ENCODE measurements around the gene UVRAG.

Gene UVRAG

GRCh38 chr11:76148231-76148630 is 333.2 kb downstream of the UVRAG start:
- H3K27ac ChIP-seq = no peak overlapping the region
- H3K4me3 ChIP-seq = no peak overlapping the region

- Histone ChIP-seq H3K27ac (no peak overlapping the region), H3K4me3 (no peak overlapping the region)
These were observed 334.1 kb downstream of the UVRAG start for GRCh38 chr11:76148941-76149613.

- no peak overlapping the region for H3K27ac ChIP-seq
- no peak overlapping the region for H3K4me3 ChIP-seq
These were observed 334.7 kb downstream of the UVRAG start for GRCh38 chr11:76149713-76150112.

GRCh38 chr11:76150141-76150540 is 335.1 kb downstream of the UVRAG start:
- H3K4me3 ChIP-seq = no peak overlapping the region
- H3K27ac ChIP-seq = no peak overlapping the region

GRCh38 chr11:76151556-76152085 is 336.6 kb downstream of the UVRAG start:
- Histone ChIP-seq H3K27ac (no peak overlapping the region), H3K4me3 (peak overlapping the region in 1 of 7 experiments; percentile 17)

GRCh38 chr11:76152086-76152681 is 337.2 kb downstream of the UVRAG start:
- H3K4me3 ChIP-seq = peak overlapping the region; percentile 14 to 40 (median 18)
- peak overlapping the region in 7 of 21 experiments; percentile 33 to 65 (median 60) for H3K27ac ChIP-seq

- H3K4me3 ChIP-seq = peak overlapping the region in 4 of 7 experiments; percentile 14 to 40 (median 27)
- peak overlapping the region in 13 of 21 experiments; percentile 5 to 65 (median 42) for H3K27ac ChIP-seq
These were observed 337.9 kb downstream of the UVRAG start for GRCh38 chr11:76152741-76153570.

- H3K27ac ChIP-seq = peak overlapping the region in 8 of 21 experiments; percentile 5 to 65 (median 22)
- no peak overlapping the region for H3K4me3 ChIP-seq
These were observed 338.5 kb downstream of the UVRAG start for GRCh38 chr11:76153571-76153923.

GRCh38 chr11:76155500-76156227 is 340.7 kb downstream of the UVRAG start:
- Histone ChIP-seq H3K27ac (no peak overlapping the region), H3K4me3 (no peak overlapping the region)

- Histone ChIP-seq H3K4me3 (no peak overlapping the region), H3K27ac (no peak overlapping the region)
These were observed 342.0 kb downstream of the UVRAG start for GRCh38 chr11:76156971-76157427.

GRCh38 chr11:76157891-76158290 is 342.9 kb downstream of the UVRAG start:
- no peak overlapping the region for H3K27ac ChIP-seq
- H3K4me3 ChIP-seq = no peak overlapping the region

- Histone ChIP-seq H3K27ac (no peak overlapping the region), H3K4me3 (no peak overlapping the region)
These were observed 343.6 kb downstream of the UVRAG start for GRCh38 chr11:76158394-76159302.

GRCh38 chr11:76159303-76159937 is 344.4 kb downstream of the UVRAG start:
- Histone ChIP-seq H3K4me3 (no peak overlapping the region), H3K27ac (no peak overlapping the region)

GRCh38 chr11:76159983-76160661 is 345.1 kb downstream of the UVRAG start:
- no peak overlapping the region for H3K4me3 ChIP-seq
- H3K27ac ChIP-seq = no peak overlapping the region

- Histone ChIP-seq H3K27ac (peak overlapping the region in 1 of 21 experiments; percentile 24), H3K4me3 (no peak overlapping the region)
These were observed 345.8 kb downstream of the UVRAG start for GRCh38 chr11:76160856-76161255.

GRCh38 chr11:76161261-76161961 is 346.4 kb downstream of the UVRAG start:
- no peak overlapping the region for H3K4me3 ChIP-seq

More at GRCh38 chr11:76161261-76161961, 346.4 kb downstream of the UVRAG start:
- H3K27ac ChIP-seq = peak overlapping the region in 1 of 21 experiments; percentile 24
